IMR-90 (cell line): ENCODE measurements around the gene HOOK1. TPM values are rescaled to one million over a fixed set of nuclear protein-coding genes. Genes with fewer than 3 reads are reported as not detected.

Experiments used
- ATAC-seq: fragments of 200-7000 bp; cut with Tn5 transposase; 2 replicates; pipeline ENCODE4 v1.9.1; 2020; ENCODE audit warnings: low read depth, mild to moderate bottlenecking, moderate library complexity
- BruUV-seq: library from RNA; stranded (reverse); fragments of 400-500 nt; replicated peaks from 2 replicates; lab custom pipeline; 2021; lab: Mats Ljungman, UMichigan
- CTCF ChIA-PET: fragments of 300-600 bp; formaldehyde crosslinking; extraction: SDS; loops from one replicate; lab custom pipeline; 2021; ENCODE audit warnings: antibody characterized with exemption; lab: Yijun Ruan, JAX
- POLR2A ChIA-PET: fragments of 300-600 bp; sonication (Branson Sonifier 250); formaldehyde crosslinking; loops from one replicate; lab custom pipeline; 2022; ENCODE audit warnings: antibody characterized with exemption; ENCODE audit not compliant: unreplicated experiment; lab: Charles Lee
- DNase-seq: peaks from one replicate; pipeline ENCODE4 v3.0.0; 2013
- H2AFZ ChIP-seq: replicated peaks from 2 replicates; pipeline ENCODE3; 2013; ENCODE audit warnings: low read length, mild to moderate bottlenecking; ENCODE audit not compliant: poor library complexity
- H2AK5ac ChIP-seq: 2 replicates; pipeline ENCODE4 v1.6.1; 2013; ENCODE audit warnings: low read depth, low read length, inconsistent platforms
- H2AK9ac ChIP-seq: replicated peaks from 2 replicates; pipeline ENCODE3; 2013; ENCODE audit warnings: mild to moderate bottlenecking, low read depth, low read length, moderate library complexity; ENCODE audit not compliant: poor library complexity
- H2BK120ac ChIP-seq: 2 replicates; pipeline ENCODE4 v1.6.1; 2013; ENCODE audit warnings: low read depth, low read length, inconsistent platforms
- H2BK15ac ChIP-seq: 3 replicates; pipeline ENCODE4 v1.6.1; 2013; ENCODE audit warnings: low read depth, low read length, inconsistent platforms
- H2BK20ac ChIP-seq: 2 replicates; pipeline ENCODE4 v1.6.1; 2013; ENCODE audit warnings: low read depth, mild to moderate bottlenecking, inconsistent platforms, low read length, moderate library complexity
- H2BK5ac ChIP-seq: 2 replicates; pipeline ENCODE4 v1.6.1; 2013; ENCODE audit warnings: mild to moderate bottlenecking, low read depth, low read length, inconsistent platforms; ENCODE audit not compliant: poor library complexity, severe bottlenecking
- H3K14ac ChIP-seq: replicated peaks from 2 replicates; pipeline ENCODE4 v1.6.1; 2013; ENCODE audit warnings: low read depth, low read length, inconsistent platforms
- H3K18ac ChIP-seq: 2 replicates; pipeline ENCODE4 v1.6.1; 2013; ENCODE audit warnings: low read depth, low read length, control low read depth
- H3K23ac ChIP-seq: 2 replicates; pipeline ENCODE4 v1.6.1; 2013; ENCODE audit warnings: low read depth, low read length, inconsistent platforms
- H3K27ac ChIP-seq: 2 replicates; pipeline ENCODE4 v1.5.1; 2013; ENCODE audit warnings: mild to moderate bottlenecking, control low read depth, low read length; ENCODE audit not compliant: insufficient read depth
- H3K27me3 ChIP-seq: 2 replicates; pipeline ENCODE4 v1.6.1; 2013; ENCODE audit warnings: low read length; ENCODE audit not compliant: control insufficient read depth, insufficient read depth
- H3K36me3 ChIP-seq: 2 replicates; pipeline ENCODE4 v1.6.1; 2013; ENCODE audit warnings: low read length, mixed read lengths; ENCODE audit not compliant: control insufficient read depth, insufficient read depth
- H3K4ac ChIP-seq: 2 replicates; pipeline ENCODE4 v1.6.1; 2013; ENCODE audit warnings: low read depth, low read length, inconsistent platforms
- H3K4me1 ChIP-seq: 2 replicates; pipeline ENCODE4 v1.6.1; 2013; ENCODE audit warnings: low read length, mixed read lengths; ENCODE audit not compliant: control insufficient read depth, insufficient read depth
- H3K4me2 ChIP-seq: 2 replicates; pipeline ENCODE4 v1.6.1; 2013; ENCODE audit warnings: low read depth, mild to moderate bottlenecking, control low read depth, low read length, moderate library complexity
- H3K4me3 ChIP-seq: 2 replicates; pipeline ENCODE4 v1.5.1; 2013; ENCODE audit warnings: low read depth, mild to moderate bottlenecking, control low read depth, low read length, moderate library complexity; ENCODE audit not compliant: insufficient read depth
- H3K56ac ChIP-seq: 2 replicates; pipeline ENCODE4 v1.6.1; 2013; ENCODE audit warnings: low read length, inconsistent platforms; ENCODE audit not compliant: insufficient read depth; ENCODE audit errors: extremely low read depth
- H3K79me1 ChIP-seq, 2 experiments: 2 replicates each; pipeline ENCODE4 v1.6.1; 2013; ENCODE audit warnings: low read length in 2 of 2, inconsistent platforms in 1 of 2, low read depth in 1 of 2
- H3K9ac ChIP-seq: 2 replicates; pipeline ENCODE4 v1.6.1; 2013; ENCODE audit warnings: low read depth, low read length, control low read depth
- H3K9me1 ChIP-seq: 2 replicates; pipeline ENCODE4 v1.6.1; 2013; ENCODE audit warnings: low read length, inconsistent platforms; ENCODE audit not compliant: insufficient read depth
- H3K9me3 ChIP-seq: 2 replicates; pipeline ENCODE4 v1.6.1; 2013; ENCODE audit warnings: low read length; ENCODE audit not compliant: control insufficient read depth, insufficient read depth
- H4K20me1 ChIP-seq: 2 replicates; pipeline ENCODE4 v1.6.1; 2013; ENCODE audit warnings: low read length, inconsistent platforms; ENCODE audit not compliant: insufficient read depth
- H4K5ac ChIP-seq: 2 replicates; pipeline ENCODE4 v1.6.1; 2013; ENCODE audit warnings: mild to moderate bottlenecking, low read depth, low read length, control low read depth
- H4K8ac ChIP-seq, 2 experiments: 2 replicates each; pipeline ENCODE4 v1.6.1; 2013; ENCODE audit warnings: low read depth in 2 of 2, low read length in 2 of 2, control low read depth in 1 of 2, inconsistent platforms in 1 of 2
- H4K91ac ChIP-seq: 2 replicates; pipeline ENCODE4 v1.6.1; 2013; ENCODE audit warnings: low read depth, low read length, inconsistent platforms; ENCODE audit not compliant: insufficient read depth
- BHLHE40 ChIP-seq: fragments of 150-350 bp; IDR thresholded peaks from 2 replicates; pipeline ENCODE4 v1.6.1; 2016; ENCODE audit warnings: mild to moderate bottlenecking, low read depth, low read length
- CHD1 ChIP-seq: IDR thresholded peaks from 2 replicates; pipeline ENCODE4 v1.6.1; 2012; ENCODE audit warnings: low read depth, low read length, improper control_type of control experiment
- CTCF ChIP-seq: conservative IDR thresholded peaks from 2 replicates; pipeline ENCODE4 v1.5.1; 2012; ENCODE audit warnings: mild to moderate bottlenecking, low read depth, low read length, improper control_type of control experiment
- ELK1 ChIP-seq: fragments of 150-350 bp; IDR thresholded peaks from 2 replicates; pipeline ENCODE4 v1.6.1; 2016; ENCODE audit warnings: low read depth, mild to moderate bottlenecking, low read length, moderate library complexity, borderline replicate concordance
- FOS ChIP-seq: fragments of 150-350 bp; IDR thresholded peaks from 2 replicates; pipeline ENCODE4 v1.6.1; 2016; ENCODE audit warnings: low read depth, low read length
- MAZ ChIP-seq: IDR thresholded peaks from 2 replicates; pipeline ENCODE4 v1.6.1; 2012; ENCODE audit warnings: low read depth, mild to moderate bottlenecking, low read length, improper control_type of control experiment, moderate library complexity, borderline replicate concordance
- MXI1 ChIP-seq: IDR thresholded peaks from 2 replicates; pipeline ENCODE4 v1.6.1; 2012; ENCODE audit warnings: low read depth, mild to moderate bottlenecking, low read length, moderate library complexity, borderline replicate concordance
- NFE2L2 ChIP-seq: fragments of 150-350 bp; IDR thresholded peaks from 2 replicates; pipeline ENCODE4 v1.6.1; 2016; ENCODE audit warnings: low read depth, mild to moderate bottlenecking, low read length
- RAD21 ChIP-seq: IDR thresholded peaks from 2 replicates; pipeline ENCODE4 v1.6.1; 2012; ENCODE audit warnings: low read length, improper control_type of control experiment
- RCOR1 ChIP-seq: IDR thresholded peaks from 2 replicates; pipeline ENCODE4 v1.6.1; 2012; ENCODE audit warnings: mild to moderate bottlenecking, low read length, improper control_type of control experiment; ENCODE audit not compliant: insufficient replicate concordance
- SMC3 ChIP-seq: fragments of 150-350 bp; IDR thresholded peaks from 2 replicates; pipeline ENCODE4 v1.6.1; 2016; ENCODE audit warnings: low read depth, mild to moderate bottlenecking, antibody characterized with exemption, low read length, moderate library complexity
- USF2 ChIP-seq: fragments of 150-350 bp; IDR thresholded peaks from 2 replicates; pipeline ENCODE4 v1.6.1; 2017; ENCODE audit warnings: mild to moderate bottlenecking, antibody characterized with exemption, low read length, low read depth
- WGBS, 2 experiments: methylation state at CpG; one replicate each; pipeline versions ENCODE4 v1.1.5 to v1.1.7; 2013; ENCODE audit warnings: missing lambda C conversion rate in 2 of 2; ENCODE audit not compliant: insufficient read length in 1 of 2; ENCODE audit errors: extremely low coverage in 2 of 2; 5-methylcytosine and 5-hydroxymethylcytosine counted together
- dilution Hi-C: fragments of 300-500 bp; cut with HindIII; formaldehyde crosslinking; loops from one replicate; pipeline ENCODE4 v1.14.3; 2018; ENCODE audit warnings: low sequenced_read_pairs; ENCODE audit not compliant: unreplicated experiment
- in situ Hi-C: fragments of 300-500 bp; cut with MboI; formaldehyde crosslinking; loops from 3 replicates; pipeline ENCODE4 v1.14.3; 2019; ENCODE audit warnings: low sequenced_read_pairs, inconsistent platforms, mixed read lengths
- intact Hi-C: fragments of 100-400 bp; cut with micrococcal nuclease; formaldehyde crosslinking; loops from 2 replicates; pipeline ENCODE4 v1.10.0; 2022
- polyA plus RNA-seq, 3 experiments: library from polyadenylated mRNA; depleted of rRNA; stranded (reverse); fragments of >200 nt; gene quantifications; 2 replicates each; pipeline ENCODE4 v1.2.3, GENCODE V29; 2012; ENCODE audit warnings: low replicate concordance in 1 of 3
- total RNA-seq: library from RNA; depleted of rRNA; stranded (reverse); fragments of >200 nt; gene quantifications from 2 replicates; pipeline ENCODE4 v1.2.3, GENCODE V29; 2012

The HOOK1 gene
- total and polyA plus RNA-seq, 2 of the 4 experiments (the other 2 are of a cell fraction): not detected

- Histone ChIP-seq H4K20me1 (no peaks in the 10 kb centered on the region), H3K56ac (no peak overlapping the region), H2AK9ac (no peak overlapping the region), H3K4me1 (no peaks in the 10 kb centered on the region; the same call in 1 of the 2 replicates), H3K4me3 (no peak overlapping the region), H4K8ac (no peak overlapping the region), H3K27ac (no peak overlapping the region), H2BK5ac (no peak overlapping the region), H3K9me1 (no peaks in the 10 kb centered on the region), H3K4me2 (no peak overlapping the region; the same call in 1 of the 2 replicates), H3K14ac (no peak overlapping the region), H2AK5ac (no peak overlapping the region), H4K91ac (no peak overlapping the region), H4K5ac (no peak overlapping the region), H3K79me1 (no peaks in the 10 kb centered on the region), H3K9me3 (no peaks in the 10 kb centered on the region), H3K27me3 (peaks cover 29% of the 10 kb centered on the region), H3K23ac (no peak overlapping the region), H3K9ac (no peak overlapping the region), H2BK20ac (no peak overlapping the region), H3K36me3 (no peaks in the 10 kb centered on the region), H2BK120ac (no peak overlapping the region), H3K4ac (no peak overlapping the region), H2BK15ac (no peak overlapping the region), H2AFZ (no peak overlapping the region), H3K18ac (no peak overlapping the region)
- ChIA-PET POLR2A (no interaction called here), CTCF (no interaction called here)
- WGBS, 2 experiments: 24% methylated on average over 14 of the region's 50 CpGs; no CpG with 5 or more reads in 1 of the 2 experiments
- no TSS peak for BruUV-seq
- intact Hi-C loops (no loop called here), dilution Hi-C loops (no loop called here), in situ Hi-C loops (no loop called here)
- ATAC-seq: no peak
- TF ChIP-seq RCOR1: no peak
- no peak for TF ChIP-seq BHLHE40
- TF ChIP-seq SMC3: no peak
- TF ChIP-seq USF2: no peak
- no peak for TF ChIP-seq NFE2L2
- no peak for TF ChIP-seq MAZ
- TF ChIP-seq CTCF: no peak
- TF ChIP-seq FOS: no peak
- no peak for TF ChIP-seq ELK1
- TF ChIP-seq CHD1: no peak
- no peak for TF ChIP-seq MXI1
- no peak for TF ChIP-seq RAD21
- DNase-seq: no peak
Measured at GRCh38 chr1:59814180-59814900, 409 bp upstream of the HOOK1 start.
